BJ (cell line): ENCODE data around the gene ARF5. TPM values are rescaled to one million over a fixed set of nuclear protein-coding genes. Genes with fewer than 3 reads are reported as not detected.
A peak's percentile ranks its signal among the peaks of the same experiment; 100 is the strongest.

Experiments
- CTCF ChIA-PET: fragments of 350-600 bp; formaldehyde crosslinking; extraction: SDS; loops from one replicate; lab custom pipeline; 2021; ENCODE audit warnings: antibody characterized with exemption, inconsistent platforms; lab: Yijun Ruan, JAX
- POLR2A ChIA-PET: fragments of 300-600 bp; sonication (Branson Sonifier 250); formaldehyde crosslinking; extraction: SDS; loops from one replicate; lab custom pipeline; 2021; ENCODE audit warnings: antibody characterized with exemption; lab: Charles Lee
- DNase-seq: peaks from one replicate; pipeline ENCODE4 v3.0.0-alpha.2; 2011; ENCODE audit warnings: low read depth
- H3K27me3 ChIP-seq: 2 replicates; pipeline ENCODE4 v1.6.0; 2011; ENCODE audit warnings: low read length; ENCODE audit not compliant: control insufficient read depth, insufficient read depth
- H3K36me3 ChIP-seq: 2 replicates; pipeline ENCODE4 v1.5.1; 2011; ENCODE audit warnings: low read length; ENCODE audit not compliant: control insufficient read depth, insufficient read depth
- H3K4me3 ChIP-seq: 2 replicates; pipeline ENCODE4 v1.5.1; 2011; ENCODE audit warnings: low read depth, mild to moderate bottlenecking, control low read depth, low read length
- polyA plus RNA-seq: library from polyadenylated mRNA; depleted of rRNA; stranded (reverse); fragments of >200 nt; gene quantifications from 2 replicates; pipeline ENCODE4 v1.2.3, GENCODE V29; 2011
- TF ChIP-seq, protein P1 (sequence below): IDR thresholded peaks from 2 replicates; pipeline ENCODE4 v1.5.1; 2011; ENCODE audit warnings: low read depth, mild to moderate bottlenecking, control low read depth, inconsistent platforms, low read length, moderate library complexity; ENCODE audit not compliant: insufficient read depth

Gene ARF5
- polyA plus RNA-seq, 1 experiment: 208 TPM

DNA sequence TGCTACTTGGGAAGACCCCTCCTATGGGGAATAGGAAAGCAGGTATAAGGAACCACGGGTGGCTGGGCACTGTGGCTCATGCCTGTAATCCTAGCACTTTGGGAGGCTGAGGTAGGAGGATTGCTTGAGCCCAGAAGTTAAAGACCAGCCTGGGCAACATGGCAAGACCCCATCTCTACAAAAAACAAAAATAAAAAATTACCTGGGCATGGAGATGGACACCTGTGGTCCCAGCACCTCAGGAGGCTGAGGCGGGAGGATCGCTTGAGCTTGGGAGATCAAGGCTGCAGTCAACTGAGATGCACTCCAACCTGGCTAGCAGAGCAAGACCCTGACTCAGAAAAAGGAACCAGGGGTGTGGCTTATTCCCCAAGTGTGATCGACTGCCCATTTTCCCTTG, 4.3 kb downstream of the ARF5 start:
- CTCF ChIA-PET: interaction anchor here (0.7 kb wide), 1 partner anchor 16 kb away, joined by 3 read pairs; no protein-coding TSS in a partner anchor
- TF ChIP-seq, protein P1, sequence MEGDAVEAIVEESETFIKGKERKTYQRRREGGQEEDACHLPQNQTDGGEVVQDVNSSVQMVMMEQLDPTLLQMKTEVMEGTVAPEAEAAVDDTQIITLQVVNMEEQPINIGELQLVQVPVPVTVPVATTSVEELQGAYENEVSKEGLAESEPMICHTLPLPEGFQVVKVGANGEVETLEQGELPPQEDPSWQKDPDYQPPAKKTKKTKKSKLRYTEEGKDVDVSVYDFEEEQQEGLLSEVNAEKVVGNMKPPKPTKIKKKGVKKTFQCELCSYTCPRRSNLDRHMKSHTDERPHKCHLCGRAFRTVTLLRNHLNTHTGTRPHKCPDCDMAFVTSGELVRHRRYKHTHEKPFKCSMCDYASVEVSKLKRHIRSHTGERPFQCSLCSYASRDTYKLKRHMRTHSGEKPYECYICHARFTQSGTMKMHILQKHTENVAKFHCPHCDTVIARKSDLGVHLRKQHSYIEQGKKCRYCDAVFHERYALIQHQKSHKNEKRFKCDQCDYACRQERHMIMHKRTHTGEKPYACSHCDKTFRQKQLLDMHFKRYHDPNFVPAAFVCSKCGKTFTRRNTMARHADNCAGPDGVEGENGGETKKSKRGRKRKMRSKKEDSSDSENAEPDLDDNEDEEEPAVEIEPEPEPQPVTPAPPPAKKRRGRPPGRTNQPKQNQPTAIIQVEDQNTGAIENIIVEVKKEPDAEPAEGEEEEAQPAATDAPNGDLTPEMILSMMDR: no peak
- POLR2A ChIA-PET: no interaction called here

DNA sequence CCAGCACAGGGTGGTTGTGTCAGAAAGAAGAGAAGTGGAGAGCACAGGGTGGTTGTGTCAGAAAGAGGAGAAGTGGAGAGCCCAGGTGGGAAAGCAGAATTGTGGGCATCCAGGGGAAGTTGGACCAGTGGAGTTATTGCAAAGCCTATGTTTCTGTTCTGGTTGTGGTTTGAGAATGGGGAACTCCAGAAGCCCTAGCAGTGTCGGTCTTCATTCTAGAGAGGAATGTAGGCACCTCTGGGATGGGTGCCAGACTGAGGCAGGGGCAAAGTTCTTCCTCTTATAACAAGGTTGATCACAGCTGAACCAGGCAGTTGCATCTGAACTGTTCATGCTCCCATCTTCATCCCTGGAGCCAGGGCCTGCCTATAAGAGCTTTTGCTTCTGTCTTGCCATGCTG, 6.3 kb downstream of the ARF5 start:
- H3K27me3 ChIP-seq: no peaks in the 10 kb centered on the region
- H3K4me3 ChIP-seq: no peak overlapping the region
- DNase-seq: no peak
- TF ChIP-seq, protein P1: no peak
- H3K36me3 ChIP-seq: peaks cover 11% of the 10 kb centered on the region
- POLR2A ChIA-PET: no interaction called here
- CTCF ChIA-PET: interaction anchor here (1.3 kb wide), 1 partner anchor 10 kb away, joined by 3 read pairs; no protein-coding TSS in a partner anchor

More for the DNA sequence above, 4.3 kb downstream of the ARF5 start:
- H3K36me3 ChIP-seq: peaks cover 11% of the 10 kb centered on the region
- DNase-seq: no peak
- H3K27me3 ChIP-seq: no peaks in the 10 kb centered on the region
- H3K4me3 ChIP-seq: no peak overlapping the region

DNA sequence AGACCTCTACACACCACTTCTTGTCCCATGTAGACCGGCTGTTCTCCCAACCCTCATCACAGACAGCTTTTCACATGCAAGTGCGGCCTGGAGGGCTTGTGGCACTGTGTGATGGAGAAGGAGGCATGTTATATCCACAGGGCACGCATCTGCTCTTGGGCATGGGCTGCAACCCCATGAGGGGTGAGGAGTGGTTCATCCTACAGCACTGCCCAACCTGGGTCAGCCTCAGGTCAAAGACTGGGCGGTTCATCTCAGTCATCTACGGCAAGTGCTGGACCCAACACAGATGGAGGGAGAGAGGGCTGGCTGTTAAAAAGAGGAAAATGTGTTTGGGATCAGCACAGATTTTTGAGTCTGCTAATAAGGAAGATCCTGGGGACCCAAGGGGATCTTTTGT, 7.5 kb downstream of the ARF5 start:
- H3K27me3 ChIP-seq: peaks cover 2% of the 10 kb centered on the region; the same call in 1 of the 2 replicates
- TF ChIP-seq, protein P1: no peak
- H3K4me3 ChIP-seq: no peak overlapping the region
- H3K36me3 ChIP-seq: peaks cover 9% of the 10 kb centered on the region
- ChIA-PET CTCF (interaction anchor here (1.3 kb wide), 1 partner anchor 9 kb away, joined by 3 read pairs; no protein-coding TSS in a partner anchor), POLR2A (no interaction called here)
- no peak for DNase-seq

DNA sequence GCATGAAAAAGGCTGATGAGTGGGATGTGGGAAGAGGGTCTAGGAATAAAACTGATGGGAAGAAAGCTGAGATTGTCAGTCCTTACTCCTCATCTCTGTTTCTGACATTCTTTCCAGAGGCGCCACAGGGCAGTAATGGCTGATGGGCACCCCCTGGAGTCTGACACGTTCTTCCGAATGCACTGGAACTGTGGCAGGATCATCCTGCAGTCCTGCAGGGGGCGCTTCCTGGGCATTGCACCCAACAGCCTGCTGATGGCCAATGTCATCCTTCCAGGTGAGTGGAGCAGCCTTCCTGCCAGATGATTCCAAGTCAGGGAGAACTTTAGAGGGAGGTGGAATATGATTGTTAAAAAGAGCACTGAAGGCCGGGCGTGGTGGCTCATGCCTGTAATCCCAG, 10.1 kb downstream of the ARF5 start:
- CTCF ChIA-PET: no interaction called here
- POLR2A ChIA-PET: no interaction called here
- DNase-seq: no peak
- Histone ChIP-seq H3K36me3 (no peaks in the 10 kb centered on the region), H3K4me3 (no peak overlapping the region), H3K27me3 (peaks cover 4% of the 10 kb centered on the region)
- TF ChIP-seq, protein P1: peak; percentile 35

DNA sequence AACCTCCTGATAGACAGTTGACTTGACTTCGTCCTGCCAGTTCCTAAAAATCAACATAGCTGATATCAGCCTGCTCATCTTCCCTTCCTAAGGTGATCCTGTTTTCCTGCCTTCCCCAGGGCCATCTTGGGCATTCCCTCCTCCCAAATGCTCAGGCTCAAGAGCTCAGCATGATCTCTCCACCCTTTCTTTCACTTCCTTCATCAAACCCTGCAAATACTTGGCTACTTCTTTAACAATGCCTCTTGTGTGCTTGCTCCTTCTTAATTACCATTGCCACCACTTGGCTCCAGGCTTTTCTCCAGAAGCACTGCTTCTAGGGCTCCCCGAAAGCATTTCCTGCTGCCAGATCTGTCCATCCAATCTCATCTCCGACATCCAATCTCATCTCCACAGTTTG, 12.7 kb downstream of the ARF5 start:
- Histone ChIP-seq H3K36me3 (no peaks in the 10 kb centered on the region), H3K4me3 (no peak overlapping the region), H3K27me3 (peaks cover 4% of the 10 kb centered on the region)
- TF ChIP-seq, protein P1: no peak
- DNase-seq: no peak
- ChIA-PET POLR2A (no interaction called here), CTCF (no interaction called here)
